HG03354 (cell line): ENCODE results near the gene FCRL6.
A peak's percentile ranks its signal among the peaks of the same experiment; 100 is the strongest.

ENCODE experiments used
- ATAC-seq: cut with Tn5 transposase; IDR thresholded peaks from one replicate; pipeline ENCODE4 v1.9.1; 2021; ENCODE audit warnings: mild to moderate bottlenecking; ENCODE audit not compliant: unreplicated experiment, poor library complexity, severe bottlenecking

FCRL6 gene

DNA sequence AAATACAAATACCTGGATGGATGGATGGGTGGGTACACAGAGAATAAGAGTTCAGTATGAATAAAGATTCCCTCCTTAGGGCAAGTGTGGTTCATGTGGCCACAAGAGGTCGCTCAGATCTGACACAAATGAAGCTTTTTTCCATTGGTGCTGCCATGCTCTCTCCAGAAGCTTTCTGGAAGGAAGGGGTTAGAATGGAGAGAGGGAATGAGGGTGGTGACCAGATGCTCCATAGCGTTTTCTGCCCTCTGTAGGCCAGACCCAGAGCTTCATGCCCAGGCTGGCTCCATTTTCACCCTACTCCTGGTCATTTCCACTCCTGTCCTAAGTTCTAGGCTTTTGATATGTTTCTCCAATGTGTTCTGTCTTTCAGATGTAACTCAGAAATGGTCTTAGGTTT is 3.3 kb upstream of the FCRL6 start:
- ATAC-seq = no peak

DNA sequence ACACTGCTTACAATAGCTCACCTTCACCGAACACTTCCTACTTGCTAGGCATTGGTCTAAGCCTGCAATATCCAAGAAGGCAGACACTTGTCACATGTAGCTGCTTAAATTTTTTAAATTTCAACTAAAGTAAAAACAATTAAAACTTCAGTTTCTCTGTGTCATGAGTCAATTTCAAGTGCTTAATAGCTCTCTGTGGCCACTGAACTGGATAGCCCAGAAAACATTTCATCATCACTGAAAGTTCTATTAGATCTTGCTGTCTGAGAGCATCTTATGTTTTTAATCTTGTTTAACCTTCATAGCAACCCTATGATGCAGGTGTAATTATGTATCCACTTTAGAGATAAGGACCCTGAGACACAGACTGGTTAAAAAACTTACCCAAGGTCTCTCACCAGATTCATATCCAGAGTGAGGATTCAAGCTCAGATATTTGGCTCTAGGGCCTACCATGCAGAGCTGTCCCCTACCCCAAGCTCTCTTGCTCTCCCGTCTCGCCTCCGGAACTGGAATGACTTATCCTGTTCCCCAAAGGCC is 2.6 kb upstream of the FCRL6 start:
- ATAC-seq = no peak

DNA sequence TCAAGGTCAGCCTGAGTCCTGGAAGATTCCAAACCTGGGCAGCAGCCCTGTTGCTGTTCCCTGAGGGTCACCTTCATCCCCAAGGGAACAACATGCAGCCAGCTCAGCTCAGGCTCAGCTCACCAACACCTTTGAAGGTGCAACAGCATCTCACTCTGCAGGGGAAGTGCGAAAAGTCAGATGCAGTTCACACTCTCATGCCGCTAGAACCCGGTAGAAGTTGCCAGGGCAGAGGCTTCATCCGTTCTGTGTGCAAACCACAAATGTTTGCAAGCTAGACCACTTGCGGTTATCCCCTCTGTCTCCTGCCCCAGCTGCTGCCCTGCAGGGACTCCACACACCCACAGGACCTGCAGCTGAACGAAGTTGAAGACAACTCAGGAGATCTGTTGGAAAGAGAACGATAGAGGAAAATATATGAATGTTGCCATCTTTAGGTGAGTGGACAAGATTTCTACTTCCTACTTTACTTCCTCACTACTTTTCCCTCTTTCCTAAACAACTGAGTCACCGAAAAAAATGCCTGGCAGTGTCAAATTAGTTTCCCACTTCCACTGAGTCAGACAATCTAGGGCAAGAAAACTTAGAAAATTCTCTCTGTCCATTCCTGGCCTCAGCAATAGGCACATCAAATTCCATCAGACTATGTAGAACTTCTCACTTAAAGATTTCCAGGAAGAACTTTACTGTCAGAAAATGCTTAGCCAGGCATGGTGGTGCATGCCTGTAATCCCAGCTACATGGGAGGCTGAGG is 1.8 kb upstream of the FCRL6 start:
- ATAC-seq = peak; percentile 56

DNA sequence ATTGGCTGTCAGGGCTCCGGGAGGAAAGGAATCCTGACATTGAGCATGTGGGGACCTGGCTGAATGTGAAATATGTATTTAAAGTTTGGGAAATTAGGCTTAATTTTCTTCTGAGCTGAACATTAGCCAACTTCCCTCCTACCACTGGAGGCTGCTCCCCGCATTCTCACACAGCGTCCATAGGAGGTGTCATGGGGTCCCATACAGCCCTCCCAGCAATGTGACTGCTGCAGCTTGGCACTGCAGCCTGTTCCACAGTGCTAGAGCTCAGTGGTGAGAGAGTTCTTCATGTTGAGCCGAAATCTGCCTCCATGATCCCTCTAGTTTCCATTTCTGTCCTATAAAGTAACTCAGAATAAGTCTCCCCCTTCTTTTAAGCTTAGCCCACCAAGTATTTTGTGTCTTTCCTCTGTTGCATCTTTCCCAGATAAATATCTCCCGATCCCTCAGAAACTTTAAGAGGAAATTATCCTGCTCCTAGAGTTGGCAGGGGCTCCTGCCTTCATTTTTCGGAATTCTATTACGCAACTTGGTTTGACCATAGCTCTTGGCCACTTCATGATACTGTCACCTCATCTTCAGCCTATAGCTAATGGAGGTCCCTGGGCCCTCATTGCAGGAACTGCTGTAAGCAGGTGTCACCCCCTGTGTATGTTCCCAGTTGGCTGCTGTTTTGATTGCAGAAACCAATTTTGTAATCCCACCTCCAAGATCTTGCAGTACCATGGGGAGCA is 2.0 kb downstream of the FCRL6 start:
- ATAC-seq = no peak

DNA sequence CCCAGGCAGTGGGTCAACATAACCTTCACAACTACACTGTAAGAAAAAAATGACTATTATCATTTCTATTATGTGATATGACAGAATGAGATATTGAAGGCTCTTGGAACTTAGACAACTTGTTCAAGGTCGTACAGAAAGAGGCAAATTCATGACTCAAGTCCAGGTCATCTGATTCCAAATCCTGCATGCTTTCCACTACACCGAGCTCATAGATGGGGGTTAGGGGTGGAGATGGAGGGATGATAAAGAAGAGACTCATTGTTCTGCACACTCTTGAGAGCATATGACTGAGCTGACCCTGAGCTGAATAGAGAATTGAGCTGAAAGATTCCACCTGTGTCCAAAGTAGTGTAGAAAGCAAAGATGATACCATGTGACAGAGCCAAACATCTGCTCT is 2.8 kb downstream of the FCRL6 start:
- no peak for ATAC-seq

DNA sequence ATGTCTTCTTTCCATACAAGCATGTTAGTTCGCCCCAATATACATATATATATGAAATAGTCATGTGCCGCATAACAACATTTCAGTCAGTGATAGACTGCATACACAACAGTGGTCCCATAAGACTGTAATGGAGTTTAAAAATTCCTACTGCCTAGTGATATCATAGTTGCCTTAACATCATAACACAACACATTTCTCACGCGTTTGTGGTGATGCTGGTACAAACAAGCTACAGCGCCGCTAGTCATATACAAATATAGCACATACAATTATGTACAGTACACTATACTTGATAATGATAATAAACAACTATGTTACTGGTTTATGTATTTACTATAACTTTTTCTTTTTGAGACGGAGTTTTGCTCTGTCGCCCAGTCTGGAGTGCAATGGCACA is 13.8 kb downstream of the FCRL6 start:
- no peak for ATAC-seq

DNA sequence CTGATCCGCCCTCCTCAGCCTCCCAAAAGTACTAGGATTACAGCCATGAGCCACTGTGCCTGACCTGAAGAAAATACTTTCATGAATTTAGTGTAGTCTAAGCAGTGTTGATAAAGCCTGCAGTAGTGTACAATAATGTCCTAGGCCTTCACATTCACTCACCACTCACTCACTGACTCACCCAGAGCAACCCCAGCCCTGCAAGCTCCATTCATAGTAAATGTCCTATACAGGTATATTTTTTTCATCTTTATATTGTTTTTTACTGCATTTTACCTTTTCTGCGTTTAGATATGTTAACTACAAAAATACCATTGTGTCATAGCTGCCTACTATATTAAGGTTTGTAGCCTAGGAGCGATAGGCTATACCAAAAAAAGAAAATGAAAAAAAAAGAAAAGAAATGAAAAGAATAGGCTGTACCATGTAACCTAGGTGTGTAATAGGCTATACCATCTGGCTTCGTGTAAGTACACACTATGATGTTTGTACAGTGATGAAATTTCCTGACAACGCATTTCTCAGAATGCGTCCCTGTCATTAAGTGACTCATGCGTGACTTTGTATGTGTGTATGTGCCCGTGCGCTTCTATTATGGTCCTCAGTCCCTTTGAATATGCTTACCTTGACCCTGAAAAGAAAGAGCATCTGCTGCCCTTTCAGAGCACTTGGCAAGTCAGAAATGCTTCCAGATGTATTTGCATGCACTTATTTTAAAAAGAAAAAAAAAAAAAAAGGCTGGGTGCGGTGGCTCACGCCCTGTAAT is 15.3 kb downstream of the FCRL6 start:
- no peak for ATAC-seq

DNA sequence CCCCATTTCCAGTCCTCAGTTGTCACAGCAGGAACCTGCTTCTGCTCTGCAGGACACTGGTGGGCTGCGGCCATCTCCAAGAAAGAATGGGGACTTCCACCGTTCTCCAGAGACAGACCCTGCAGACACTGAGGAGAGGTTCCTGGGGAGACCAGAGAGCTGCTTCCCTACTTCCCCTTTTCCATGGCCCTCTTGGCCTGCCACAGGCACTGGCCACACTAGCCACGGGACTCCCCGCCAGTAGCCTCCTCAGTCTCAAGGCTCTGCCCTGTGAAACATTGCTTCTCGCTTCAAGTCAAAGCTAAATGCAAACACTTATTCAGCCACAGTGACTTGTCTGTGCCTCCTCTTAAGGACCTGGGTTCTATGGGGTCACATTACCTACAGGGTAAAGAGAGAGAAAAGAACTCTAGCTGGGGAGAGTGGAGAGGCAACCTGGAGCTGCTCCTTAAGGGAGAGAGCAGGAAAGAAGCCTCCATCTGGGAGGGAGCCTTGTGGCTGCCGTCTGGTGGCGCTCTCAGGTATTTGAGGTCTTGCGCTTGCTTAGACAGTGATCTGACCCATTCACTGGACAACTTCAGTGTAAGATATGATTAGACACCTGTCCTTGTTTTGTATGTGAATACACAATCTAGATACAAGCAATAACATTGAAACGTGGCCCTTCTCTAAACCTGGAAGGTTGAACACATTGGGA is 19.2 kb downstream of the FCRL6 start:
- ATAC-seq = peak; percentile 44

DNA sequence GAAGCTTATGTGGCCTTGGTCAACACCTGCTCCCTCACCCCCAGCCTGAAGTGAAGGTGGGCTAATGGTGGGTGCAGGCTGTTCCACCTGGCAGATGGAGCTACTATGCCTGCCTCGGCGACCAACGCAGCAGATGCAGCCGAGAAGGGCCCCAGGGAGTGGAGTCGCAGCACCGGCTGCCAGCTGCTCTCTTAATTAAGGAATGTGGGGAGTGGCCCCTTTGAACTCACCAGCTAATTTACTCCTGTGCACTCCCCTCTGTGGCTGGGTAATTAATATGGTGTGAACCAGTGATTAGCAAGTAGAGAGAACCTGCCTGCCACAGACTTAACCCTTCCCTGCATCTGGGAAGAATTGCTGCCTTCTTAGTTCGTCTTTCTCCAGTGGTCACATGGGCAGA is 21.2 kb downstream of the FCRL6 start:
- no peak for ATAC-seq

DNA sequence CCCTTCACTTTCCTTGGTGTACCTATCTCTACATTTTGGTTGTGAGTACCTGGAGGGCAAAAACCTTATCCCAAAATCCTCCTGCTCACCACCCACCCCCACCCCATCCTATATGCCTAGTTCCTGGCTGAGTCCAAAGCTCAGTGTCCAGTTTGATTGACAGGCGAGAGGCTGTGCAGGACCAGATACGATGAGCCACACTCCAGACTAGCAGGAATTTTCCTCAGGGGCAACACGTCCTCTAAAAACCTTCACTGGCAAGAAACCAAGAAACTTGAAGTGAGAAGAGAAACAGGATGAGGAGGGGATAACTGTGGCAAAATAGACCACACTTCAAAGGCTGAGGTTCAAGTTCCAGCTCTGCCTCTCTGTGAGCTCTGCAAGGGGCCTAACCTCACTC is 23.4 kb downstream of the FCRL6 start:
- no peak for ATAC-seq

DNA sequence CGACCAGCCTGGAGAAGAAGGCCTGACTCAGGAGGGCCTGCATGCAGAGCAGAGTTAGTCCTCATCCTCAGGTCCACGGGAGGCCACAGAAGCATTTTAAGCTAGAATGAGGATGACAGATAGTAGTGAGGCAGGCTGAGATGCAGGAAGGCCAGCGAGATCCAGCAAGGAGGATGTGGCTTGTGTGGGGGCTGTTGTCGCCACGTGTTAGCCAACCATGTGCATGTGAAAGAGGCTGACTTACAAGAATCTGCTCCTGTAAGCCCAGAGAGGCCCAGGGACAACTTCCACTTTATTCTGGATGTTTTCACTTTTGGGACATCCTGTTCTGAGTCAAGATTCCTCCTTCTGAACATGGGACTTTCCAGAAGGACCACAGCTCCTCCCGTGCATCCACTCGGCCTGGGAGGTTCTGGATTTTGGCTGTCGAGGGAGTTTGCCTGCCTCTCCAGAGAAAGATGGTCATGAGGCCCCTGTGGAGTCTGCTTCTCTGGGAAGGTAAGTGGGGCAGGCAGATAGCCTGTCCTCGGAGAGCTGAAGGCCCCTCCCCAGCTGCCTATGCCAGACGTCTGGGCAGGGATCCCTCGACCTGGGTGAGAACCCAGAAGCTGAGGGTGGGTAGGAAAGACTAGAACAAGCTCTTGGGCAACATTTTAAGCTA is 24.4 kb downstream of the FCRL6 start, which contains the start of gene SLAMF8:
Gene SLAMF8, plus strand, starts transcription at position 433 of the 661 bp plus-strand sequence. Its CDS starts 26 bp downstream, at position 459.
- ATAC-seq = no peak

DNA sequence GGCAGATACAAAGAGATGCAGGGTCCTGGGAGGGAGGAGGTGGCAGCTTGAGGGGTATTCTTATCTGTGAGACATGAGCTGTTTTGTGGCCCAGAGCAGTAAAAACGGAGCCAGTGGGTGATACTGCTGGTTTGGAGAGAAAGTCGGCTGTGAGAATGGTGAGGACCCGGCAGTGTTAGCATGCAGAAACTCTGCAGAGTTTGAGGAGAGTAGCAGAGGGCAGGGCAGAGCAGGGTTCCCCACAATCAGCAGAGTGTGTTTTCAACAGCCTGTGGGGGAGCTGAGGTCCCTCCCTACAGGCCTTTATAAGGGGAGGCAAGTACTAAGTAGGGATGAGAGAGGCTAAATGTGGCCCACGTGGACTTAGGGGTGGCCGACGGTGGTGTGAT is 24.9 kb downstream of the FCRL6 start:
- no peak for ATAC-seq

DNA sequence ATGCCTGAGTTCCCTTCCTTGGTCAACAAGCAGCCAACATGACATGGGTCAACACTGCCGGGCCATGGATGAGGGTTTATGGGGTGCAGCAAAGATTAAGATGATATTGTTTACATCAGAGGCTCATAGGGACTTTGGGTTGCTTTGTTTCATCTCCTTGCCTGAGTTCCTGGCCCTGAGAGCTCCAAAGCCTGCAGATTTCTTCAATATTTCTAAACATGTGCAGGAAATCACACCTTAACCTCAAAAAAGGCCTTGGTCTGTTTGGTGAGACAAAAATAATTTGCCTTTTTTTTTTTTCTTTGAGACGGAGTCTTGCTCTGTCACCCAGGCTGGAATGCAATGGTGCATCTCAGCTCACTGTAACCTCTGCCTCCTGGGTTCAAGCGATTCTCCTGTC is 25.4 kb downstream of the FCRL6 start:
- ATAC-seq = no peak

DNA sequence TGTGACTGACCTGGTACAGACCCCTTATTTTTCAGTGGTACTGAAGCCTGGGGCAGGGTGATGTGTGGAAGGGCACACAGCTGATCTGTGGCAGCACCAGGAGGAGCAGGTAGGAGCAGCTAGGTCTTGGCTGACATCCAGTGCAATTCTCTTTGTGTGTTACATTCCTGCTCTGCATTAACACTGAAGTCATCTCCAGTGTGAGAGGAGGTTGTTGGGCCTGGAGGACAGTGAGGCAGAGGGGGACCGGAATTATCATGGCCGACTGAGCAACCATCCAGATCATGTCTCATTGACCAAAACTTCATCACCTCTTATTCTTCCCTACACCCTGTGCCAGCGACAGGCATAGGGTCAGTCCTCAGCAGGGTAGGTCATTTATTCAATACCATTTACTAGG is 26.0 kb downstream of the FCRL6 start:
- no peak for ATAC-seq

DNA sequence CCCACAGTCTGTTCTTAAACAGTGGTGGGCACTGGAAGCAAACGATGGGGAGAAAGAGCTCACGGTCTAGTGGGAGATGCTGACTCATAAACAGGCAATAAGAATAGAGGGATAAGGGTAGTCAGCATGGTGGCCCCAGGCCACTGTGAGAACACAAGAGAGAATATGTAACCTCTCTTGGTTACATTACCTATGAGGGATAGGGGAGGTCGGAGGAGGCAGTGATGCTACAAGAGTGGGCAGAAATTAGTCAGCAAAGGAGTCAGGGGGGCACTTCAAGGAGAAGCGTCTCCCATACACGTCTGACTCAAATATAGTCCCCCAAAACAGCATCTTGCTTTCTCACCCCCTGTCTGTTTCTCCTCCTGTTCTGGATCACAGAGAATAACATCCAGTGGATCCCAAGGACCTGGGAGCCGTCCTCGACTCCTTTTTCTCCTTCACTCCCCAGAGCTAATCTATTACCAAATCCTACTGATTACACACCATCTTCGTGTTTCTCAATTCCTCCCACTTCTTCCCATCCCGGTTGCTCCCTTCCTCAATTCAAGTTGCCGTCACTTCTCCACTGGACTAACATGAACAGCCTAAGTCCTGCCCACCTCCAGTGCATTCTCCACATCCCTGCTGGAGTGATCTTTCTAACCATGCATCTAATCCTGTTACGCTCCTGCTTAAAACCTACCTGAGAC is 26.6 kb downstream of the FCRL6 start:
- ATAC-seq = no peak

DNA sequence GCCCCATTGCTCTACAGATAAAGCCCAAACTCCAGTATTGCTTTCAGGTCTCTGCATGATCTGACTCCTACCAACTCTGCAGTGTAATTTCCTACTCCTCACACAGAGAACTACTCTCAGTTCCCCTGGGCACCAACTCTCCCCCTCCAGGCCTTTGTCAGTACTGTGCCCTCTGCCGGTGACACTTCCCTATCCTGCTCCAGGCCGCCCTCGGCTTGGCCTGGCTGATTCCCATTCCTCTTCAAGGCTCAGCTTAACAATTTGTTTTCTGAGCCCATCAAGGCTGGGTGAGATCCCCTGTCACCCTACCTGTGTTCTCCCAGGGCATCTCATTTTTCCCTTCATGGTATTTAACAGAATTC is 27.1 kb downstream of the FCRL6 start:
- ATAC-seq = peak; percentile 87

DNA sequence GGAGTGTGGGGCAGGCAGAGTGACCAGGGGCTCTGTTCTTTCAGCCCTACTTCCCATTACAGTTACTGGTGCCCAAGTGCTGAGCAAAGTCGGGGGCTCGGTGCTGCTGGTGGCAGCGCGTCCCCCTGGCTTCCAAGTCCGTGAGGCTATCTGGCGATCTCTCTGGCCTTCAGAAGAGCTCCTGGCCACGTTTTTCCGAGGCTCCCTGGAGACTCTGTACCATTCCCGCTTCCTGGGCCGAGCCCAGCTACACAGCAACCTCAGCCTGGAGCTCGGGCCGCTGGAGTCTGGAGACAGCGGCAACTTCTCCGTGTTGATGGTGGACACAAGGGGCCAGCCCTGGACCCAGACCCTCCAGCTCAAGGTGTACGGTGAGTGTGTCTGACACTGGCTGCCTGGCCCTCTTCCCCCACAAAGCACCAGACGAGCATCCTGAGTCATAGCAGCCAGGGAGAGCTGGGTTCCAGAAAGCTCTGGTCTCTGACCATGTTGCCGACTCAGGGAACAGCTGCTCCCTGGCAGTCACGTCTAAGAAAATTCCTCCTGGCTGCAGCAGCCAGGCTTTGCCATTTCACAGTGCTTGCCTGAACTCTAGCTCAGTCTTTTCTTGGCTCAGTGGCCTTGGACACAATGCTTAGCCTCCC is 27.8 kb downstream of the FCRL6 start:
- ATAC-seq = no peak

DNA sequence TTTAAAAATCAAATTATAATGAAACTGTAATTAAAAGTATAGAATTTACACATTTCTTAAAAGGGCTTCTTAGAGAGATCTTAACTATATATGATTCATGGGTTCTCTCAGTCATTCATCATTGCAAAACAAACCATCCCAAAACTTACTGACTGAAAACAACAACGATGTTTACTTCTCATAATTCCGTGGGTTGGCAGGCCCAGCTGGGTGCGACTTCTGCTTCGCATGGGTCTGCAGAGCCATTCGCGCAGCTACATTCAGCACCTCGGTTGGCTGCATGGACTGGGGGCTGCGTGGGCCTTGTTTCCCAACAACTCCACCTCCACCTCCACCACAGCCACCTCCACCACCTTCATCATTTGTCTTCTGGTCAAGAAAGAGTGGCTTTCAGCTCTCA is 28.6 kb downstream of the FCRL6 start:
- ATAC-seq = no peak
